BLaER1 treated with 17β-estradiol and CSF1 and Interleukin-3, amounts not matched to agents 10 nM and 100 nM (cell line): ENCODE results near the gene IGFBPL1.

Experiments used
- H3K27ac ChIP-seq, 11 experiments: shearing (Covaris generic); formaldehyde crosslinking; 2 replicates each; pipeline ENCODE4 v1.8.1; 2022
- H3K27me3 ChIP-seq, 11 experiments: shearing (Covaris generic); formaldehyde crosslinking; 2 replicates each; pipeline ENCODE4 v1.8.1; 2022
- H3K36me3 ChIP-seq, 11 experiments: shearing (Covaris generic); formaldehyde crosslinking; 2 replicates each; pipeline ENCODE4 v1.8.1; 2022
- H3K4me1 ChIP-seq, 10 experiments: shearing (Covaris generic); formaldehyde crosslinking; 2 replicates each; pipeline ENCODE4 v1.8.1; 2022
- H3K4me2 ChIP-seq, 11 experiments: shearing (Covaris generic); formaldehyde crosslinking; 2 replicates each; pipeline ENCODE4 v1.8.1; 2022
- H3K4me3 ChIP-seq, 10 experiments: shearing (Covaris generic); formaldehyde crosslinking; 2 replicates each; pipeline ENCODE4 v1.8.1; 2022
- H3K9ac ChIP-seq, 11 experiments: shearing (Covaris generic); formaldehyde crosslinking; 2 replicates each; pipeline ENCODE4 v1.8.1; 2022
- H3K9me3 ChIP-seq, 11 experiments: shearing (Covaris generic); formaldehyde crosslinking; replicated peaks in 1 of 11; 2 replicates each; pipeline ENCODE4 v1.8.1; 2022
- H4K20me1 ChIP-seq, 11 experiments: shearing (Covaris generic); formaldehyde crosslinking; 2 replicates each; pipeline ENCODE4 v1.8.1; 2022
- Cebpa-rat ChIP-seq, 11 experiments: shearing (Covaris generic); IDR thresholded peaks; 2 replicates each; pipeline ENCODE4 v1.8.1; 2022

The IGFBPL1 gene

DNA sequence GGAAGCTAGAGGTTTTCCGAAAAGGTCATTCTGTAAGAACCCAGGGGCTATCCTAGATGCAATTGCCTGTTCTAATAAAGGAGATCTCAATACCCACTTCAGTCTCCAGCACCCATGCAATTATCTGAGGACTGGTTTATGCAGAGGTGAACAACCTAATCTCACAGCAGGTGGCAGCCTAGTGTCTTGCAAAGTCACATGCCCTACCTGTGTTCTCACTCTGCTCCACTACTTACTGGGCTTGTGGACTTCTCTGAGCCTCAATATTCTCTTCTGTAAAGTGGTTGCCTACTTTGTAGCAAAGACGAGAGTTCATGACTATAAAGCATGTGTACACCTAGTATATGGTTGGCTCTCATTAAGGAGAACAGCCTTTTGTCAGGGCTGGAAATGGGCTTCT is 52.8 kb downstream of the IGFBPL1 start:
- Histone ChIP-seq H3K27ac (no peak overlapping the region), H3K4me3 (no peak overlapping the region), H3K4me1 (no peaks in the 10 kb centered on the region), H3K9me3 (no peaks in the 10 kb centered on the region), H4K20me1 (no peaks in the 10 kb centered on the region; a peak in 1 of 22 replicates), H3K36me3 (no peaks in the 10 kb centered on the region), H3K9ac (no peak overlapping the region), H3K27me3 (no peaks in the 10 kb centered on the region), H3K4me2 (no peak overlapping the region)
- no peak for TF ChIP-seq Cebpa-rat (IDR thresholded peaks at IDR 0.05)

DNA sequence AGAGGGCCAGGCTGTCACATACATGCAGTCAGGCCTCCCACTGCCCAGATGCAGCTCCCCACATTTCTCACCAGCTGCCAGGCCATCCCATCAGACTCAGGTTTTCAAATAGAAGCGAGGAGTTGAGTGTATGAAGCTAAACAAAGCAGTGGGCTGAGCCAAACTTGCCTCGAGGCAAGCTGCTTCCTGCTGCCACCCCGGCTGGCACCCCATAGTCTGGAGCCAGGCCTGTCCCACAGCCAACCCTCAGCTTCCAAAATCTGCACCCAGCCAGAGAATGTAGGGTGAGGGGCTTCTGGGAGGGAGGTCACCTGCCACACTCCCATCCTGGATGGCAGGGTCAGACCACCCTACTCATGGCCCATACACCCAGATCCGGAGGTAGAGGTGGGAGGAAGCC is 54.1 kb downstream of the IGFBPL1 start:
- H3K9ac ChIP-seq, result no peak overlapping the region
- no peak overlapping the region for H3K4me2 ChIP-seq
- no peak overlapping the region for H3K4me3 ChIP-seq
- no peak for TF ChIP-seq Cebpa-rat (IDR thresholded peaks at IDR 0.05)
- no peaks in the 10 kb centered on the region for H3K27me3 ChIP-seq
- H3K27ac ChIP-seq, result no peak overlapping the region
- H3K4me1 ChIP-seq, result no peaks in the 10 kb centered on the region
- no peaks in the 10 kb centered on the region for H3K9me3 ChIP-seq
- H3K36me3 ChIP-seq, result no peaks in the 10 kb centered on the region
- no peaks in the 10 kb centered on the region; a peak in 1 of 22 replicates for H4K20me1 ChIP-seq

DNA sequence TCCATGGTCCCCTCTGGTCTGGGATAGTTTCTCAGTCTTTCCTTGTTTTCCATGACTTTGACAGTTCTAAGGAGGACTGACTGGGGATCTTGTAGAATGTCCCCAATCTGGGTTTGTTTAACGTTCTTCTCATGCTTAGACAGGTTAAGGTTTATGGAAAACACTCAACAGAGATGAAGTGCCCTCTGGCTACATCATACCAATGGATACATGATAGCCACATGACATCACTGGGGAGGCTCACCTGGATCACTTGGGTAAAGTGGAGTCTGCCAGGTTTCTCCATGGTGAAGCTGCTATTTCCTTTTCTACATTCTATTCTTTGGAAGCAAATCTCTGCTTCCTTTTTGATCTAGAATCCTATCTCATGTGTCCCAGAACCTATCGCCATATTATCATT is 55.5 kb downstream of the IGFBPL1 start:
- H3K4me1 ChIP-seq, result no peaks in the 10 kb centered on the region
- H3K27ac ChIP-seq, result no peak overlapping the region
- no peak overlapping the region for H3K4me2 ChIP-seq
- H3K9ac ChIP-seq, result no peak overlapping the region
- TF ChIP-seq Cebpa-rat (IDR thresholded peaks at IDR 0.05), result no peak
- H3K9me3 ChIP-seq, result no peaks in the 10 kb centered on the region
- no peaks in the 10 kb centered on the region for H3K36me3 ChIP-seq
- H3K27me3 ChIP-seq, result no peaks in the 10 kb centered on the region
- no peaks in the 10 kb centered on the region; a peak in 1 of 22 replicates for H4K20me1 ChIP-seq
- H3K4me3 ChIP-seq, result no peak overlapping the region

DNA sequence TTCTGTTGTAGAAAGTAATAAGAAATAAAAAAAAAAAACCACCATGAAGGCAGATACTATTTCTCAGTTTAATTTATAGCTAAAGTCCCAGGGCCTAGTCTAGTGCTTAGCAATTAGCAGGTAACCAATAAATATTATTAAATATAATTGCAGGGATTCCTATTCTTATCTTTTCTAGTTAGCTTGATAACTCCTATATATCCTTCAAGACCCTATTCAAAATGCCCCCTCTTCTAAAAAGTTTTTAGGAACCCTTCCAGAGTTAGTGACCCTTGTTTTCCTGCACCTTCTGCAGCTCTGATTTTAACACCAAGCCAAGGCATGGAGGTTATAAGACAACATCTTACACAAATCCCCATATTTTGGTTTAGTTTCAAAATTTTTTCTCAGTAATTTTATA is 56.4 kb downstream of the IGFBPL1 start:
- Histone ChIP-seq H3K36me3 (no peaks in the 10 kb centered on the region), H3K27me3 (no peaks in the 10 kb centered on the region), H4K20me1 (no peaks in the 10 kb centered on the region; a peak in 1 of 22 replicates), H3K9me3 (no peaks in the 10 kb centered on the region), H3K4me3 (no peak overlapping the region), H3K4me2 (no peak overlapping the region), H3K27ac (no peak overlapping the region), H3K4me1 (no peaks in the 10 kb centered on the region), H3K9ac (no peak overlapping the region)
- no peak for TF ChIP-seq Cebpa-rat (IDR thresholded peaks at IDR 0.05)

DNA sequence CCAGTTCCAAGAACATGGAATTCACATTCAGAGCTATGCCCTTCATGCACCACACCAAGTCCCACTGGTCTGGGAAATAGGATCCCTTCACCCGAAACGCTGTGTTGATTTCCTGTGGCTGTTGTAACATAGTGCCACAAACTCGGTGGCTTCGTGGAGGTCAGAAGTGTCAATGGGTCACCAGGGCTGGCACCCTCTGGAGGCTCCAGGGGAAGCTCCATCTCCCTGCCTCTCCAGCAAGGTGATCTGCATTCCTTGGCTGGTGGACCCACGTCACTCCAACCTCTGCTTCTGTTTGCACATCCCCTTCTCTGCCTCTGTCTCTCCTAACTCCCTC is 60.7 kb downstream of the IGFBPL1 start:
- Histone ChIP-seq H3K9me3 (no peaks in the 10 kb centered on the region), H4K20me1 (no peaks in the 10 kb centered on the region), H3K4me3 (no peak overlapping the region), H3K27ac (no peak overlapping the region), H3K4me1 (peaks cover 0 to 9% (median 2%) of the 10 kb centered on the region in 10 experiments; a peak in 5 of 20 replicates), H3K9ac (no peak overlapping the region), H3K27me3 (no peaks in the 10 kb centered on the region), H3K36me3 (no peaks in the 10 kb centered on the region), H3K4me2 (no peak overlapping the region)
- no peak for TF ChIP-seq Cebpa-rat (IDR thresholded peaks at IDR 0.05)

DNA sequence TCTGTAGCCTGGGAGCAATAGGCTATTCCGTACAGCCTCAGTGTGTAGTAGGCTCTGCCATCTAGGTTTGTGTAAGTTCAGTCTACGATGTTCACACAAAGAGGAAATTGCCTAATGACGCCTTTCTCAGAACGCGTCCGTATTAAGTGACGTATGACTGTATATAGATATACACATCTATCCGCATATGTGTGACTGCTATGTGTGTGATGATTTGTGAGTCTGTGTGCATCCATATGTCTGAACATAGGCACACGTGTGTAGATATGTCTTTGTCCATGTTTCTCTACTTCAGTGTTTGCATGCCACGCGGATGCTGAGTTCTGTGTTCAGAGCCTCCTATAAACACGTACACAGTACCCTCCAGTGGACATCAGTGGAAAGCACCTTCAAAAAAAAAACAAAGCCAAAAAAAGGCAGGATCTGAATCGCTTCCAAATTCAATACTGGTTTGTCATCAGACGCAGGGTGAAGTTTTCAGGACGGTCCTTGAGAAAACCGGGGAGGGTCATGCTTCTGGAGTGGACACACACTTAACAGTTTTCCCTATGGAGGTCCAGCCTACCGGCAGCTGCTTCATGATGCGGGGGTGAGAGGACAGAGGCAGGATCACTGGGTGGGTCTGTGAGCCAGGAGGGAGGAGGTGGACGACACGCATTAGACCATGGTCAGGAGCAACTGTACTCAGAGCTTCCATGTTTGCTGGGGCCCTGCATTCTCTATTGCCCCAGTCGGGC is 61.2 kb downstream of the IGFBPL1 start:
- no peak overlapping the region for H3K4me2 ChIP-seq
- peaks cover 0 to 9% (median 2%) of the 10 kb centered on the region in 10 experiments; a peak in 5 of 20 replicates for H3K4me1 ChIP-seq
- no peaks in the 10 kb centered on the region for H4K20me1 ChIP-seq
- H3K4me3 ChIP-seq, result no peak overlapping the region
- H3K27ac ChIP-seq, result no peak overlapping the region
- no peak overlapping the region for H3K9ac ChIP-seq
- H3K27me3 ChIP-seq, result no peaks in the 10 kb centered on the region
- no peaks in the 10 kb centered on the region for H3K36me3 ChIP-seq
- H3K9me3 ChIP-seq, result no peaks in the 10 kb centered on the region
- no peak for TF ChIP-seq Cebpa-rat (IDR thresholded peaks at IDR 0.05)

DNA sequence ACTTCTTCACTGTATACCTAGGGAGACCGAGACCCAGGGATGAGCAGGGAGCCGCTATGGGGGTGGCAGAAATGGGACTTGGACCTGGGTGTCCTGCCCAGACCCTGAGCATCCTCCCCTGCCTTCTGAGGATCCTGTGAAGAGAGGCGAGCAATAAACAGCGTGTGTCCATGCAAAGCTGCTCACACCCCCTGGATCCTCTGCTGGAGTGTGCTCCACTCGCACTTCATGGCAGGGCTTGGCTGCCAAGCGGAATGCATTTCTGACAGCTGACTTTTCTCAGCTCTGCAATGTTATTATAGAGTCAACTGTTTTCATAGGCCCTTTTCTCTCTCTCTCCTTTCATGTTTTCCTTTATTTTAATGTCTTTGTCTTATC is 62.8 kb downstream of the IGFBPL1 start:
- TF ChIP-seq Cebpa-rat (IDR thresholded peaks at IDR 0.05), result no peak
- H3K27me3 ChIP-seq, result no peaks in the 10 kb centered on the region

DNA sequence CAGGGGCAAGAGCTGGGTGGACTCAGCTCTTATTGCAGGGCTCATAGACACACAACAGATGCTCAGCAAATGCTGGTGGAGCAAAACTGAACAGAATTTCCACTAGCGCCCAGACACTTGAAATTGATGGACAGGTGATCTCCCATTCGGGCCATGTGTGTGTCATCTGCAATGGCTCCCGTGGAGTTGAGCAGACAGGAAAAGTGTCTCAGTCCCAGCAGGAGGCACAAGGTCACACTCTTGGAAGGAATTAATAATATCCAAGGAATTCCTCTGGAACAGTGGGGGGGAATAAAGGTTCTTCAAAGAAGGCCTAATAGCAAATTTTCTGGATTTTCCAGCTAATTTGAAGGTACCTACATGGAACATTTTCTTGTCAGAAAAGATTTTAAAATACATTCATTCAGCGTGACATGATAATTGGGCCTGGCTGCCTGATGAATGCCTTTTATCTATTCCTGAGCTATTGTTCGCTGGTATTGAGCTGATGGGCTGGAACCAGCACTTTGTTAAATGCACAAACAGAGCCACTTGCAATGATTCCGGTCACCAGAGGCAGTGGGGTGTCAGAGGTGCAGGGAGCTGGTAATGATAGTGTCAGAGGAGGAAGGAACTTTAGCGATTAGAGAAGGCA is 63.3 kb downstream of the IGFBPL1 start:
- no peak for TF ChIP-seq Cebpa-rat (IDR thresholded peaks at IDR 0.05)
- H3K9ac ChIP-seq, result no peak overlapping the region
- no peak overlapping the region for H3K27ac ChIP-seq
- H3K4me3 ChIP-seq, result no peak overlapping the region
- H3K9me3 ChIP-seq, result no peaks in the 10 kb centered on the region
- H4K20me1 ChIP-seq, result no peaks in the 10 kb centered on the region
- no peaks in the 10 kb centered on the region for H3K27me3 ChIP-seq
- H3K4me1 ChIP-seq, result peaks cover 0 to 9% (median 2%) of the 10 kb centered on the region in 10 experiments; a peak in 5 of 20 replicates
- H3K36me3 ChIP-seq, result no peaks in the 10 kb centered on the region
- no peak overlapping the region for H3K4me2 ChIP-seq

More for the DNA sequence above, 62.8 kb downstream of the IGFBPL1 start:
- H3K9ac ChIP-seq, result no peak overlapping the region
- peaks cover 0 to 9% (median 2%) of the 10 kb centered on the region in 10 experiments; a peak in 5 of 20 replicates for H3K4me1 ChIP-seq
- H3K9me3 ChIP-seq, result no peaks in the 10 kb centered on the region
- H4K20me1 ChIP-seq, result no peaks in the 10 kb centered on the region
- H3K27ac ChIP-seq, result no peak overlapping the region
- no peak overlapping the region for H3K4me2 ChIP-seq
- no peaks in the 10 kb centered on the region for H3K36me3 ChIP-seq
- no peak overlapping the region for H3K4me3 ChIP-seq

DNA sequence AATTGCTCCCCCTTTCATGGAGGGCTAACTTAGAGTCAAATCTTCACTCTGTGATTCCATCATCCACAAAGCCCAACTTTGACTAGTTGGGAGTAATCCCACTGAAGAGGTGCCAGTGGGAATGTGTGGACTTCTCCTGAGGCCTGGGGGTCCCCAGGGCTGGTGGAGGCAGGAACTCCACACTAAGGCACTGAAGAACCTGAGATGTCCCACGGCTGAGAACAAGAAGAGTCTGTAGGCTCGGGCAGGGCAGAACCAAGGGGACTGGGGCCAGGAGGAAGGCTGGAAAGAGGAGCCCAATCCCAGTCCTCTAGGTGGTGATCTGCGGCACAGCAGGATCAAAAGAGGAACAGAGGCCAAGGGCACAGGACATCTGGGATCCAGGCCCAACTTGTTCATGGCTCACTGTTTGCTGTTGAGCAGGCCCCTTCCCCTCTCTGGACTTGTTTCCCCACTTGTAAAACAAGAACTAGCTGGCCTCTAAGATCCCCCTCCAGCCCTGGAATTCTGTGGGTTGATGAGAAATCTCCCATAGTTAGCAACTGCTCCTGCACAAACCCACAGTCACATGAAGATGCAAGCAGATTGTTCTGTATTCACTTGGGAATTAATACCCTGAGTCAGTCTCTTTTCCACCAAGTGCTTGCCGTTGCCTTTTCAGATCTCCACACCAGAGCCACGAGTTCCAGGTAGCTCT is 64.4 kb downstream of the IGFBPL1 start:
- Histone ChIP-seq H3K4me2 (no peak overlapping the region), H3K4me1 (peaks cover 0 to 9% (median 2%) of the 10 kb centered on the region in 10 experiments; a peak in 5 of 20 replicates), H3K4me3 (no peak overlapping the region), H3K27me3 (no peaks in the 10 kb centered on the region), H3K36me3 (no peaks in the 10 kb centered on the region), H3K9me3 (no peaks in the 10 kb centered on the region), H3K9ac (no peak overlapping the region; a peak in 1 of 22 replicates), H3K27ac (no peak overlapping the region), H4K20me1 (no peaks in the 10 kb centered on the region)
- TF ChIP-seq Cebpa-rat (IDR thresholded peaks at IDR 0.05), result no peak
